ENCODE measurements around the gene SCMH1.

The SCMH1 gene

GRCh38 chr1:41275831-41276230 lies 33.7 kb upstream of the SCMH1 start:
- no peak for TF ChIP-seq CTCF (IDR thresholded peaks at IDR 0.05; ENCODE audit: borderline replicate concordance, control extremely low read depth, extremely low read depth, insufficient read depth, missing control alignments)
- in situ Hi-C loops (cut with MboI; ENCODE audit: low sequenced_read_pairs, unreplicated experiment), result no loop called here
- DNase-seq (ENCODE audit: low spot score), result no peak

- no peak for DNase-seq (ENCODE audit: low spot score)
- no peak for TF ChIP-seq CTCF (IDR thresholded peaks at IDR 0.05; ENCODE audit: borderline replicate concordance, control extremely low read depth, extremely low read depth, insufficient read depth, missing control alignments)
- in situ Hi-C loops (cut with MboI; ENCODE audit: low sequenced_read_pairs, unreplicated experiment), result no loop called here
These were observed 32.8 kb upstream of the SCMH1 start for GRCh38 chr1:41274752-41275545.

GRCh38 chr1:41272601-41273000 lies 30.5 kb upstream of the SCMH1 start:
- in situ Hi-C loops (cut with MboI; ENCODE audit: low sequenced_read_pairs, unreplicated experiment), result no loop called here
- no peak for DNase-seq (ENCODE audit: low spot score)
- TF ChIP-seq CTCF (IDR thresholded peaks at IDR 0.05; ENCODE audit: borderline replicate concordance, control extremely low read depth, extremely low read depth, insufficient read depth, missing control alignments), result no peak

GRCh38 chr1:41268154-41268770 lies 26.2 kb upstream of the SCMH1 start:
- TF ChIP-seq CTCF (IDR thresholded peaks at IDR 0.05; ENCODE audit: borderline replicate concordance, control extremely low read depth, extremely low read depth, insufficient read depth, missing control alignments), result peak; percentile 93
- in situ Hi-C loops (cut with MboI; ENCODE audit: low sequenced_read_pairs, unreplicated experiment), result loop anchor here (10.0 kb wide), 1 partner anchor 167 kb away; no protein-coding TSS in a partner anchor
- peak; percentile 83 for DNase-seq (ENCODE audit: low spot score)

GRCh38 chr1:41261926-41262618 lies 20.0 kb upstream of the SCMH1 start:
- TF ChIP-seq CTCF (IDR thresholded peaks at IDR 0.05; ENCODE audit: borderline replicate concordance, control extremely low read depth, extremely low read depth, insufficient read depth, missing control alignments), result no peak
- in situ Hi-C loops (cut with MboI; ENCODE audit: low sequenced_read_pairs, unreplicated experiment), result loop anchor here (10.0 kb wide), 1 partner anchor 173 kb away; no protein-coding TSS in a partner anchor
- no peak for DNase-seq (ENCODE audit: low spot score)

GRCh38 chr1:41260768-41261167 lies 18.7 kb upstream of the SCMH1 start:
- in situ Hi-C loops (cut with MboI; ENCODE audit: low sequenced_read_pairs, unreplicated experiment), result loop anchor here (10.0 kb wide), 1 partner anchor 174 kb away; no protein-coding TSS in a partner anchor
- TF ChIP-seq CTCF (IDR thresholded peaks at IDR 0.05; ENCODE audit: borderline replicate concordance, control extremely low read depth, extremely low read depth, insufficient read depth, missing control alignments), result no peak
- no peak for DNase-seq (ENCODE audit: low spot score)

Measured in GM13976 (cell line).